Dedifferentiated amniotic fluid mesenchymal stem cell (primary cell): Measurements from ENCODE around the gene KANK4.
A peak's percentile ranks its signal among the peaks of the same experiment; 100 is the strongest.

Source experiments
- DNase-seq: peaks from one replicate; pipeline ENCODE4 v3.0.0-alpha.2; 2016; ENCODE audit errors: extremely low spot score

KANK4 gene

GRCh38 chr1:62318756-62319544 lies at the start of gene KANK4:
TSS of gene KANK4 (minus strand) at chr1:62319434. CDS start at chr1:62281564, 37,870 bp downstream.
- no peak for DNase-seq

DNA sequence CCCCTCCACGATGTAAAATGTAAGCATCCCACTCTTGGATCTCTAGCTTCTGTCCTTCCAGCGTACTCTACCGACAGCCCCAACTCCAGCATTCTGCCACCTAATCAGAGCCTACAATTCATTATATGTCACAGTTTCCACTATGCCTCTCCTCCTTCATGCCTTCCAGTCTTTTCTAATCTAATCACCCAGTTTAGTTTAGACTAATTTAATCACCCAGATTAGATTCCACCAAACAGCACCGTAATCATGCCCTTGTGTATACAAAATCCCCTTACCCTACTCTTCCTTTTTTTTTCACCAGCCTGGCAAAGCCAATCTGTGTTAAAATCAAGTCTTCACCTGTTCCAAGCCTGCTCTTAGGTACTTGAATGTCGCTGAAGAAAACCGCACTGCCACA lies 49.8 kb upstream of the KANK4 start:
- DNase-seq, result no peak

DNA sequence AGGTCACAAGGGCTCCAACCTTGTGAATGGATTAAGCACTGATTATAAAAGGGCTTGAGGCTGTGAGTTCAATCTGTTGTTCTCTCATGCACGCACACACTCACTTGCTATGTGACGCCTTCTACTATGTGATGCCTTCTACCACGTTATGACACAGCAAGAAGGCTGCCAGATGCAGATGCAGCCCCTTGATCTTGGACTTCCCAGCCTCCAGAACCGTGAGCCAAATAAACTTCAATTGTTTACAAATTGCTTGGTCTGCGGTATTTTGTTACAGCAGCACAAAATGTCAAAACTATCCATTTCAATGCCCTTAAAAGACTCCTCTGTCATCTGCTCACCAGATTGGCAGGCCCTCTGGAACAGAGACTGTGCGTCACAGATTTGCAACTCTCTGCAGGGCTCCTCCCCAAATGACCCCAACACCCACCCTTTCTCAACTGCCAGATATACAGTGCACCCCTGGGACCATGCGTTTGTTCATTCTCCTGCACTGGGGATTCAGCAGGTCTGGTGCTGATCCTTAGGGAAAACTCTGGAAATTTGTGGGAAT lies 47.8 kb upstream of the KANK4 start:
- DNase-seq, result no peak

DNA sequence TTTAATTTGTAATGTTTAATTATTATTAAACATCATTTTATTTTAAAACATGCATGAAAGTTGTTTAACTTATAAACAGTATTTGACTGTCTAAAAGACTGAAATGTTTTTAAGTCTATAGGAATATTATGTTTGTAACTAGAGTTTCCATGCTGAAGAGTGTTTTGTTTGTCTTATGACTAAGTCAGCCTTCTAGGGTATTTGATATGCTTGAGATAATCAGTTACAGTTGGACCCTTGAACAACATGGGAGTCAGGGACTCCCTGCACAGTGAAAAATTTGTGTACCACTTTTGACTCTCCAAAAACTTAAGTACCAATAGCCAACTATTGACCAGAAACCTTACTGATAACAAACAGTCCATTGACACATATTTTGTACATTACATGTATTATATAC lies 45.5 kb upstream of the KANK4 start:
- peak; percentile 51 for DNase-seq

GRCh38 chr1:62362926-62363325 lies 43.7 kb upstream of the KANK4 start:
- DNase-seq, result no peak

DNA sequence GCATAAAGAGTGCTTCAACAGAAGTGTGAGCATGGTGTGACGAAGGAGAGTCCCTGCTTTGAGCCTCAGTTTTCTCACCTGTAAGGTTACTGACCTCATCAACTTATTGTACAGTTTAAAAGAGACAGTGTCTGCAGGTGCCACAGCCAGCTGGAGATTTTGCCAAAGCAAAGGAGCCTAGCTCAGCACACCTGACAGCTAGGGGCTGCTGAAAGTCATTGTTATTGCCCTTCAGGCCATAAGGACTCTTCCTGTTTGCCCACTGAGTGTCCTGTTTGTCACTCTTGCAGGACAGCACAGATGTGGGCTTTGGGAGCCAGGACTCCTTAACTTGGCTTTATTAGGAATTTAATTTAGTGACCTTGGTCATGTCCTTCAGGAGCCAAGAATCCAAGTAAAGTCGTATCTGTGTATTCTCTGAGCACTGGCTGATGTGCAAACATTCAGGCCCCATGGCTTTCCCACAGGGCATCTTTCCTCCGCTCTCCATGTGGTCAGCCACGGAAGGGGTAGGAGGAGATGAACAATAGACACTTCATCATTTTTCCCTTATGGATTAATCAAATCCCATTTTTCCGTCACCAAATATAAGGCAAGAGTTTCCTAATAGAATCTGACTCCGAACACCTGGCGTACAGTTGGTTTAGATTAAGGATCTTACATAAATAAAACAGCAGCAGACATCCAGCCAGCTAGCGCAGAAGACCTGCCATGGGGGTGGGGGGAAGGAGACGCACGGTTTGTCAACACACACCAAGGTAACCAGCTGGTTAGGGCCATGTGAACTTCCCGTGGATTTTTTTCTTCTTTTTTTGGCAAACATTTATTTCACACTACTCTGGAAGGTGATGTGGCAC lies 43.1 kb upstream of the KANK4 start:
- no peak for DNase-seq

- no peak for DNase-seq
These were observed 42.2 kb upstream of the KANK4 start for GRCh38 chr1:62361431-62361830.

DNA sequence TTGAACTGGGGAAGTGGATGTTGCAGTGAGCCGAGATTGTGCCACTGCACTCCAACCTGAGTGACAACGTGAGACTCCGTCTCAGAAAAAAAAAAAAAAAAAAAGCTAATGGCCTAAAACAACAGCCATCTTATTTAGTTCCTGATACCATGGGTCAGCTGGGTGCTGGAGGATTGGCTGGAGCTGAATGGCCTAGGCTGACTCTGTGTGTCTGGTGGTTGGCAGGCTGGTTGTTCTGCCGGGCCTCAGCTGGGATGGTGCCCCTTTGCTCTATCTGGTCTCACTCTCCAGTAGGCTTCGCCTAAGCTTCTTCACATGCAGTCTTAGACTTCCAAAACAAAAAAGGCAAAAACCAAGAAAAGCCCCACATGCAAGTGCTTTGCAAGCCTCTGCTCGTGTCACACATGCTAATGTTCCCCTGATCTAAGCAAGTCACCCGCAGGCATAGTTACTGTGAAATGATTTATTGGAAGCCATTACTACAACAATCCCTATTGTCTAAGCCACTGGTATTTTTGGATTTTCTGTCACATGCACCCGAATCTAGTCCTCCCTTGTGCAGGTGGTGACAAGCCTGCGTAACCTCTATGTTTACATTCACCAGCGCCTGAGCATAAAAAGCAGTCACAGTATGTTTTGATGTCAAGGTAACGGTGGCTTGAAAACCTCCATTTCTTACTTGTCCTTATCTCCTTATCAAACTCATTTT lies 39.6 kb upstream of the KANK4 start:
- DNase-seq, result no peak

- no peak for DNase-seq
These were observed 38.7 kb upstream of the KANK4 start for GRCh38 chr1:62357916-62358315.

DNA sequence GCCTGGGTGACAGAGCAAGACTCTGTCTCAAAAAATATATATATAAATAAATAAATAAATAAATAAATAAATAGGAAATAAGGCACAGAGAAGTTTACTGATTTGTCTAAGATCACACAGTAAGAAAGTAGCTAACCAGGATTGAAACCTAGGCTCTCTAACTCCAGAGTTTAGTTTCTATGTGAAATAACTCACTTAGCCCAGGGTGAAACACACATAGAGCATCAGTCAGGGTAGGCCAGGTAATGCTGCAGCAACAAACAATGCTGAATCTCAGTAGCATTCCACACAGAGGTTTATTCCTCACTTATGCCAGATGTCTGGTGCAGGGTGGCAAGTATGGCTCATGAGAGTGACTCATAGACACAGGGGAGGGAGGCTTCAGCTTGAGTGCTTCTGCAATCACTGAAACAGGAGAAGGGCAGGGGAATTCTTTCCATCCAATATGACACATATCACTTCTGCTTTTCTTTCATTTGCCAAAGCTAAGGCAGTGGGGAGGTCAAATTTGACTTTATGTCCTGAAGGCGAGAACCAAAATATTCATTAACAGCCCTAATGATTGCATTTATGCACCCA lies 37.1 kb upstream of the KANK4 start:
- DNase-seq, result peak; percentile 87

DNA sequence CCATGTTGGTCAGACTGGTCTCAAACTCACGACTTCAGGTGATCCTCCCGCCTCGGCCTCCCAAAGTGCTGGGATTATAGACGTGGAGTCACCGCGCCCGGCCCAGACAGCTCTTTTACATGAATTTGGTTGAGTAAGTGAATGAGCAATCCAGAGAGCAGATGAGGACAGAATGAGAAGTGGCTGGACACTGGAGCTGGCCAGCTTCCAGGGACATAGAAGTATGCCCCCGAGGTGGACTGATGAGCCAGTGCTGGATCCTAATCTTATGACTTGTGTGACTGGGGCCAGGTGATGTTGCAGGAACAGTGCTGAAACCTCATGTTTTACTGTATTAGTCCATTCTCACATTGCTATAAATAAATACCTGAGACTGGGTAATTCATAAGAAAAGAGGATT lies 35.9 kb upstream of the KANK4 start:
- no peak for DNase-seq

- DNase-seq, result no peak
These were observed 34.6 kb upstream of the KANK4 start for GRCh38 chr1:62353853-62354252.

DNA sequence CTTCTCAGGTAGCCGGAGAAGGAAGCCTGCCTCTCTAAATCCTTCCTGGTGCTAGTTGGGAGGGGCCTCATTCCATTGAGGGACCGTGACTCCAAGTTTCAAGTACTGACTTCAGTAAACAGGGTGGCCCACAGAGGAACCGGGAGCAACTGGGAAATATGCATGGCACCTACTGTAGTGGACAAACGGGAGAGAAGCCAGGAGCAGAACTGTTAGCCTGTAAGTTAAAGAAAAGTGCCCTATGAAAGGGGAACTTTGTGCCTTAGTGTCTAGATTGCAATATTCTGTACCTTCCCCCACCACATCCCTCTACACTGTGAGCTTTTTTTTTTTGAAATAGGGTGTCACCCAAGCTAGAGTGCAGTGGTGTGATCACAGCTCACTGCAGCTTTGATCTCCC lies 33.2 kb upstream of the KANK4 start:
- DNase-seq, result no peak

DNA sequence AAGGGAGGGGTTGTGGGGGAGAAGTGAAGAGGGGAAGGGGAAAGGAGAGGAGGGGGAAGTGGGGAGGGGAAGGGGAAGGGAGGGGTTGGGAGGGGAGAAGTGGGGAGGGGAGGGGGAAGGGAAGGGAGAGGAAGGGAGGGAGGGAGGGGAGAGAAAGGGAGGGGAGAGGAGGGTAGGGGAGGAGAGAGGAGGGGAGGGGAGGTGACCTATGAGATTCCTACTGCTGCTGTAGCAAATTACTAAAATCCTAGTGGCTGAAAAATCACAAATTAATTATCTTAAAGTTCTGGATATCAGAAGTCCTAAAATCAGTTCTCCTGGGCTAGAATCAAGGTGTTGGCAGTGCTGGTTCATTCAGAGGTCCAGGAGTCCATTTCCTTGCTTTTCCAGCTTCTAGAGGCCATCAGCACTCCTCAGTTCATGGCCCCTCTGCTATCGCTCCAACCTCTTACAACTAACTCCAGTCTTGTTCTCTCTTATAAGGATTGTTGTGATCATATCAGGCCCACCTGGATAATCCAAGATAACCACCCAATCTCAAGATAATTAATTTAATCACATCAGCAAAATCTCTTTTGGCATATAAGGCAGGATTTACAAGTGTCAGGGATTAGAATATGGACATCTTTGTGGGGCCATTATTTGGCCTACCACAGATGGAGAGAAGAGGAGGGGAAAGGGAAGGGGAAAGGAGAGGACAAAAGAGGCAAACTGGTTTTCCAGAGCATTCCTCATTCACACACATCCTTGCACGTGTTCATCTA lies 30.4 kb upstream of the KANK4 start:
- no peak for DNase-seq

GRCh38 chr1:62346886-62347285 lies 27.7 kb upstream of the KANK4 start:
- DNase-seq, result no peak

DNA sequence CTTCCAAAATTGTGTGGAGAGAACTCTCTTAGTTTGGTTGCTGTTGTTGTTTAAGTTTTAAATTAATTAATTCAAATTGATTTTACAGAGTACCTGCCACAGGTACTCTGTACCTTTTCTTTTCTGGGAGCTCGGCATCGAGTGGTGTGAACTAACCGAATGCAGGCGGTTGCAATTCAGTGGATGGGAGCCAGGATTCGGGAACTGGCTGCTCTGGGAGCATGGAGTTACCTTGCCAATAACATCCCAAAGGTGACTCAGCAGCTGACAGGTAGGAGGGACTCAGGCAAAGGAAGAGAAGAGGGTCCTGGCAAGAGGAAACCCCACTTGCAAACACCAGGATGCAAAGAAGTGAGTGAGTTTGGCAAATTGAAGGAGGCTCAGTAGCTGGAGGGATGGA lies 24.7 kb upstream of the KANK4 start:
- no peak for DNase-seq

- DNase-seq, result no peak
These were observed 23.0 kb upstream of the KANK4 start for GRCh38 chr1:62342270-62342669.

GRCh38 chr1:62341615-62342014 lies 22.4 kb upstream of the KANK4 start:
- no peak for DNase-seq

- DNase-seq, result no peak
These were observed 21.9 kb upstream of the KANK4 start for GRCh38 chr1:62341089-62341488.

GRCh38 chr1:62337706-62338631 lies 18.7 kb upstream of the KANK4 start:
- DNase-seq, result no peak
